H1 (cell line): ENCODE measurements around the gene BGN. TPM values are rescaled to one million over a fixed set of nuclear protein-coding genes. Genes with fewer than 3 reads are reported as not detected.

Experiments used
- CTCF ChIP-seq, 3 experiments: IDR thresholded peaks; 1 replicate in 2 of 3; 2 replicates in 1 of 3; pipeline versions ENCODE4 v1.5.1 to v1.6.1; 2011; ENCODE audit warnings: low read length in 3 of 3, mild to moderate bottlenecking in 3 of 3, inconsistent platforms in 2 of 3, low read depth in 1 of 3, moderate library complexity in 1 of 3; ENCODE audit not compliant: insufficient read depth in 1 of 3; ENCODE audit errors: control extremely low read depth in 1 of 3
- RAD21 ChIP-seq, 2 experiments: IDR thresholded peaks in 1 of 2; conservative IDR thresholded peaks in 1 of 2; 2 replicates each; pipeline ENCODE4 v1.6.1; 2011; ENCODE audit warnings: low read depth in 2 of 2, low read length in 2 of 2, improper control_type of control experiment in 1 of 2, inconsistent platforms in 1 of 2, mild to moderate bottlenecking in 1 of 2, moderate library complexity in 1 of 2
- RFX5 ChIP-seq: IDR thresholded peaks from 2 replicates; pipeline ENCODE4 v1.6.1; 2011; ENCODE audit warnings: low read depth, low read length, improper control_type of control experiment, borderline replicate concordance
- polyA plus RNA-seq, 7 experiments: library from polyadenylated mRNA; depleted of rRNA in 3 of 7; stranded (reverse) in 5 of 7; unstranded in 2 of 7; fragments of >200 nt in 5 of 7; fragments of 200-250 nt in 2 of 7; gene quantifications; 1 replicate in 5 of 7; 2 replicates in 1 of 7; 4 replicates in 1 of 7; pipeline versions ENCODE4 v1.2.1 to v1.2.3, GENCODE V29; 2011 to 2013; ENCODE audit warnings: missing spikeins in 2 of 7, mixed read lengths in 2 of 7
- total RNA-seq: library from RNA; stranded (reverse); fragmentation: NEBNext Ultra II Directional; extraction: Animal tissue kit (Norgen Biotek cat#: 25700); gene quantifications from 2 replicates; pipeline ENCODE4 v1.2.1, GENCODE V29; 2021

Gene BGN
- total and polyA plus RNA-seq, 2 of the 8 experiments (the other 6 are each of a cell fraction or from before 2014, with no cell fraction given): 1.8 to 2.4 TPM

GRCh38 chrX:153446636-153446936, 48.2 kb upstream of the BGN start (continued):
- TF ChIP-seq CTCF (IDR thresholded peaks at IDR 0.05; ENCODE audit: control extremely low read depth in 1 of 3, insufficient read depth in 1 of 3, low read depth in 1 of 3, low read length in 3 of 3) (no peak), RFX5 (no peak), RAD21 (IDR thresholded peaks at IDR 0.05 in 1 of 2, conservative IDR thresholded peaks at IDR 0.05 in 1 of 2; ENCODE audit: low read depth in 2 of 2, low read length in 2 of 2) (no peak)
